Thyroid gland (tissue), 4 donors: ENCODE data around the gene ZNF563. TPM values are rescaled to one million over a fixed set of nuclear protein-coding genes. Genes with fewer than 3 reads are reported as not detected.
A peak's percentile ranks its signal among the peaks of the same experiment; 100 is the strongest.
"Not testable (repeated sequence)": the region's sequence is repeated elsewhere in the genome, so short reads cannot be mapped to it uniquely, and the experiment has no call there.

Experiments used
- DNase-seq, 2 donors: peaks; one replicate each; pipeline ENCODE4 v3.0.0-alpha.2; 2019
- H3K27ac ChIP-seq, 3 donors: fragments of 200-600 bp; sonication (generic); 1 replicate in 2 of 3; 2 replicates in 1 of 3; pipeline ENCODE4 v1.5.1; 2016 to 2019; ENCODE audit warnings: mild to moderate bottlenecking in 1 of 3, moderate library complexity in 1 of 3
- H3K27me3 ChIP-seq: fragments of 200-600 bp; sonication (generic); one replicate; pipeline ENCODE4 v1.5.1; 2019
- H3K36me3 ChIP-seq, 2 donors: fragments of 200-600 bp; sonication (generic); one replicate each; pipeline ENCODE4 v1.5.1; 2016 to 2019
- H3K4me1 ChIP-seq, 2 donors: fragments of 200-600 bp; sonication (generic); one replicate each; pipeline ENCODE4 v1.5.1; 2017 to 2019
- H3K4me3 ChIP-seq, 3 donors: fragments of 200-600 bp; sonication (generic); replicated peaks in 1 of 3; 1 replicate in 2 of 3; 2 replicates in 1 of 3; pipeline ENCODE4 v1.5.1; 2016; ENCODE audit warnings: mild to moderate bottlenecking in 1 of 3
- H3K9me3 ChIP-seq: fragments of 200-600 bp; sonication (generic); one replicate; pipeline ENCODE4 v1.5.1; 2017
- CTCF ChIP-seq, 6 experiments: fragments of 200-600 bp in 3 of 6; fragments of 450-650 bp in 3 of 6; sonication (generic) in 3 of 6; IDR thresholded peaks; one replicate each; pipeline ENCODE4 v1.5.1; 2016 to 2019; ENCODE audit warnings: antibody characterized with exemption in 6 of 6, mild to moderate bottlenecking in 2 of 6, inconsistent platforms in 1 of 6, moderate library complexity in 1 of 6
- POLR2A ChIP-seq, 2 donors: fragments of 450-650 bp; IDR thresholded peaks; one replicate each; pipeline ENCODE4 v1.6.1; 2017; ENCODE audit warnings: antibody characterized with exemption in 2 of 2, mild to moderate bottlenecking in 2 of 2, moderate library complexity in 1 of 2
- WGBS, 2 donors: methylation state at CpG; one replicate each; pipeline ENCODE4 v1.1.5; 2017; 5-methylcytosine and 5-hydroxymethylcytosine counted together
- intact Hi-C: fragments of 100-400 bp; cut with DNase I; formaldehyde crosslinking; loops from one replicate; pipeline ENCODE4 v1.15.1; 2023
- total RNA-seq, 4 donors: library from RNA; depleted of rRNA; stranded (reverse); fragments of >200 nt; gene quantifications; one replicate each; pipeline ENCODE4 v1.2.3, GENCODE V29; 2016

ZNF563 gene
- total RNA-seq, 4 donors from 2014 or later: 9.9 to 13.7 (median 11.7) TPM

DNA sequence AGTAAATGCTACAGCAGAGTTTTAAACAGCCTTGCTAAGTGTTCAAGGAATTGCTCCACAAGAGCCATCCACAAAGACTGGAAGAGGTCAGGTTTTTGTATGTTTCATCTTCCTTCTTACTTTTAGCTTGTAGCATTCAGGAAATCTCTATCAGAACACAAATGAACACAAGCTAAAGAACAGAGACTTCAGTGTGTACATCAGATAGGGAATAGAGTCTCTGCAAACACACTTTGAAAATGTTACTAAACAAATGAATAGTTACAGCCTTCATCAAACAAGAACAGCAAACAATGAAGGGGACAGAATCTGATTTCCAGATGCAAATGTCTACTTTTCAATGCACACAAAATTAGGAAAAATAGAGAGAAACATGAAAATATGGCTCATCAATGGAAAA is 7.7 kb downstream of the ZNF563 start:
- TF ChIP-seq POLR2A (IDR thresholded peaks at IDR 0.05): no peak
- no peak for TF ChIP-seq CTCF (IDR thresholded peaks at IDR 0.05)
- Histone ChIP-seq H3K4me1 (peaks cover 0 to 3% of the 10 kb centered on the region in 2 donors), H3K36me3 (peaks cover 10 to 15% of the 10 kb centered on the region in 2 donors), H3K9me3 (no peaks in the 10 kb centered on the region), H3K27ac (no peak overlapping the region), H3K4me3 (no peak overlapping the region), H3K27me3 (no peaks in the 10 kb centered on the region)
- intact Hi-C loops: no loop called here
- DNase-seq: no peak

- no peak overlapping the region for H3K4me3 ChIP-seq
- peaks cover 0 to 10% of the 10 kb centered on the region in 2 donors for H3K4me1 ChIP-seq
- TF ChIP-seq POLR2A (IDR thresholded peaks at IDR 0.05): no peak
- TF ChIP-seq CTCF (IDR thresholded peaks at IDR 0.05): no peak
- H3K36me3 ChIP-seq: peaks cover 31 to 37% of the 10 kb centered on the region in 2 donors
- DNase-seq: no peak
- H3K27me3 ChIP-seq: no peaks in the 10 kb centered on the region
- intact Hi-C loops: no loop called here
- 96 to 97% methylated on average over 13 of the region's 13 CpGs for WGBS, 2 donors
- H3K9me3 ChIP-seq: no peaks in the 10 kb centered on the region
- no peak overlapping the region for H3K27ac ChIP-seq
Measured at GRCh38 chr19:12318782-12319413, 14.5 kb downstream of the ZNF563 start.

- H3K9me3 ChIP-seq: no peaks in the 10 kb centered on the region
- intact Hi-C loops: no loop called here
- TF ChIP-seq CTCF (IDR thresholded peaks at IDR 0.05): no peak
- no peak for TF ChIP-seq POLR2A (IDR thresholded peaks at IDR 0.05)
- H3K4me3 ChIP-seq: no peak overlapping the region
- peak; percentile 27 to 40 for DNase-seq
- H3K4me1 ChIP-seq: peaks cover 0 to 10% of the 10 kb centered on the region in 2 donors
- WGBS, 2 donors: 43 to 46% methylated on average over 7 of the region's 7 CpGs
- H3K27ac ChIP-seq: peak overlapping the region in 1 of 3 donors; percentile 9
- peaks cover 11 to 12% of the 10 kb centered on the region in 2 donors for H3K36me3 ChIP-seq
- H3K27me3 ChIP-seq: no peaks in the 10 kb centered on the region
Measured at GRCh38 chr19:12314553-12314952, 18.9 kb downstream of the ZNF563 start.

GRCh38 chr19:12308891-12309290 is 24.5 kb downstream of the ZNF563 start:
- H3K4me1 ChIP-seq, H3K27me3 ChIP-seq, H3K9me3 ChIP-seq, H3K27ac ChIP-seq, H3K36me3 ChIP-seq, DNase-seq, intact Hi-C loops, H3K4me3 ChIP-seq: not testable (repeated sequence)
- WGBS, 2 donors: 96 to 97% methylated on average over 12 of the region's 12 CpGs

GRCh38 chr19:12295191-12295590 is 38.2 kb downstream of the ZNF563 start:
- Histone ChIP-seq H3K36me3 (no peaks in the 10 kb centered on the region), H3K9me3 (no peaks in the 10 kb centered on the region), H3K4me3 (peak overlapping the region in 1 of 3 donors; percentile 99), H3K4me1 (peaks cover 8 to 19% of the 10 kb centered on the region in 2 donors), H3K27me3 (no peaks in the 10 kb centered on the region), H3K27ac (peak overlapping the region; percentile 13 to 94 (median 82))
- intact Hi-C loops: no loop called here
- no peak for DNase-seq
- 46 to 48% methylated on average over 11 of the region's 11 CpGs for WGBS, 2 donors
- no peak for TF ChIP-seq POLR2A (IDR thresholded peaks at IDR 0.05)
- TF ChIP-seq CTCF (IDR thresholded peaks at IDR 0.05): no peak
